Testis (tissue), 3 donors: ENCODE measurements around the gene PTPRK. TPM values are rescaled to one million over a fixed set of nuclear protein-coding genes. Genes with fewer than 3 reads are reported as not detected.

Experiments
- DNase-seq: peaks from one replicate; pipeline ENCODE4 v3.0.0-alpha.2; 2019
- H3K27ac ChIP-seq, 2 donors: fragments of 200-600 bp; sonication (generic); one replicate each; pipeline ENCODE4 v1.5.1; 2019
- H3K27me3 ChIP-seq: fragments of 200-600 bp; sonication (generic); one replicate; pipeline ENCODE4 v1.5.1; 2019
- H3K36me3 ChIP-seq: fragments of 200-600 bp; sonication (generic); one replicate; pipeline ENCODE4 v1.5.1; 2017; ENCODE audit warnings: low read depth; ENCODE audit errors: missing control alignments
- H3K4me1 ChIP-seq: fragments of 200-600 bp; sonication (generic); one replicate; pipeline ENCODE4 v1.5.1; 2019
- H3K4me3 ChIP-seq, 2 donors: fragments of 200-600 bp; sonication (generic); one replicate each; pipeline ENCODE4 v1.5.1; 2017 to 2019
- H3K9me3 ChIP-seq: fragments of 200-600 bp; sonication (generic); one replicate; pipeline ENCODE4 v1.5.1; 2017
- POLR2A ChIP-seq: fragments of 450-650 bp; IDR thresholded peaks from one replicate; pipeline ENCODE4 v1.6.1; 2017; ENCODE audit warnings: antibody characterized with exemption, mild to moderate bottlenecking, moderate library complexity
- WGBS, 2 donors: methylation state at CpG; one replicate each; pipeline ENCODE4 v1.1.5; 2018; 5-methylcytosine and 5-hydroxymethylcytosine counted together
- intact Hi-C: fragments of 100-400 bp; cut with DNase I; formaldehyde crosslinking; loops from one replicate; pipeline ENCODE4 v1.15.1; 2023; ENCODE audit warnings: low total_unique reads
- polyA plus RNA-seq: library from polyadenylated mRNA; stranded (reverse); fragments of 350-450 nt; fragmentation: Illumina TruSeq; extraction: RNeasy Lipid Tissue Mini Kit (QIAGEN cat#74804); gene quantifications from one replicate; pipeline ENCODE4 v1.2.3, GENCODE V29; 2014; ENCODE audit warnings: low read depth, low replicate concordance; ENCODE audit not compliant: insufficient read depth
- total RNA-seq, 2 donors: library from RNA; depleted of rRNA; stranded (reverse); fragments of >200 nt; gene quantifications; one replicate each; pipeline ENCODE4 v1.2.3, GENCODE V29; 2016
- TF ChIP-seq, protein P1 (sequence below), 3 experiments: fragments of 450-650 bp in 2 of 3; fragments of 200-600 bp in 1 of 3; sonication (generic) in 1 of 3; IDR thresholded peaks; one replicate each; pipeline ENCODE4 v1.5.1; 2016 to 2019; ENCODE audit warnings: antibody characterized with exemption in 3 of 3, mild to moderate bottlenecking in 2 of 3, moderate library complexity in 1 of 3

The PTPRK gene
- total and polyA plus RNA-seq, 3 donors from 2014 or later, result 9.1 to 13.3 (median 12.5) TPM

- H3K27ac ChIP-seq, result no peak overlapping the region
- no peaks in the 10 kb centered on the region for H3K36me3 ChIP-seq
- DNase-seq, result no peak
- no peaks in the 10 kb centered on the region for H3K9me3 ChIP-seq
- no peak overlapping the region for H3K4me3 ChIP-seq
- TF ChIP-seq POLR2A, result no peak
- TF ChIP-seq, protein P1, sequence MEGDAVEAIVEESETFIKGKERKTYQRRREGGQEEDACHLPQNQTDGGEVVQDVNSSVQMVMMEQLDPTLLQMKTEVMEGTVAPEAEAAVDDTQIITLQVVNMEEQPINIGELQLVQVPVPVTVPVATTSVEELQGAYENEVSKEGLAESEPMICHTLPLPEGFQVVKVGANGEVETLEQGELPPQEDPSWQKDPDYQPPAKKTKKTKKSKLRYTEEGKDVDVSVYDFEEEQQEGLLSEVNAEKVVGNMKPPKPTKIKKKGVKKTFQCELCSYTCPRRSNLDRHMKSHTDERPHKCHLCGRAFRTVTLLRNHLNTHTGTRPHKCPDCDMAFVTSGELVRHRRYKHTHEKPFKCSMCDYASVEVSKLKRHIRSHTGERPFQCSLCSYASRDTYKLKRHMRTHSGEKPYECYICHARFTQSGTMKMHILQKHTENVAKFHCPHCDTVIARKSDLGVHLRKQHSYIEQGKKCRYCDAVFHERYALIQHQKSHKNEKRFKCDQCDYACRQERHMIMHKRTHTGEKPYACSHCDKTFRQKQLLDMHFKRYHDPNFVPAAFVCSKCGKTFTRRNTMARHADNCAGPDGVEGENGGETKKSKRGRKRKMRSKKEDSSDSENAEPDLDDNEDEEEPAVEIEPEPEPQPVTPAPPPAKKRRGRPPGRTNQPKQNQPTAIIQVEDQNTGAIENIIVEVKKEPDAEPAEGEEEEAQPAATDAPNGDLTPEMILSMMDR (IDR thresholded peaks at IDR 0.05), result no peak
- intact Hi-C loops, result no loop called here
- H3K4me1 ChIP-seq, result no peaks in the 10 kb centered on the region
- 85 to 87% methylated on average over 5 of the region's 5 CpGs for WGBS, 2 donors
- H3K27me3 ChIP-seq, result no peaks in the 10 kb centered on the region
Observed at GRCh38 chr6:128483472-128484135, 36.8 kb downstream of the PTPRK start.

DNA sequence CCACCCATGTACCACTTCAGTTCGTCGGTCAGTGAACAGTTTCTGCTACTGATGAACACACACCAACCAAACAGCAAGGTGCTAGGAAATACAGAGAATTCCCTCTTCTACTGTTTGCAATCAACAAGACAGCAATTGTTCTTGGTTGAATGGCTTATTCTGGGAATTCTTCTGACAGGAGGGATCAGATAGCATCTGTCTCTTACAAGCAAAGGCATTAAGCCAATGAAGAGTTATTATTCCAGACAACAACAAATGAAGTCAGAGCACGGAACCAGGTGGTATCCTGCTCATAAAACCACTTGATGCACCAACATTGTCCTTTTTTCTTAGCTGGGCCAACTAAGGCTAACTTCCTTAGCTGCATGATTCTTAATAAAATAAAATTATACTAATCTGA, 37.8 kb downstream of the PTPRK start:
- H3K36me3 ChIP-seq, result no peaks in the 10 kb centered on the region
- no peak overlapping the region for H3K27ac ChIP-seq
- DNase-seq, result no peak
- H3K4me3 ChIP-seq, result no peak overlapping the region
- intact Hi-C loops, result no loop called here
- no peaks in the 10 kb centered on the region for H3K27me3 ChIP-seq
- no peaks in the 10 kb centered on the region for H3K4me1 ChIP-seq
- 82 to 90% methylated on average over 3 of the region's 3 CpGs for WGBS, 2 donors
- no peaks in the 10 kb centered on the region for H3K9me3 ChIP-seq
- TF ChIP-seq, protein P1 (IDR thresholded peaks at IDR 0.05), result no peak
- TF ChIP-seq POLR2A, result no peak

- TF ChIP-seq, protein P1 (IDR thresholded peaks at IDR 0.05), result no peak
- no peak for TF ChIP-seq POLR2A
- Histone ChIP-seq H3K9me3 (no peaks in the 10 kb centered on the region), H3K4me1 (no peaks in the 10 kb centered on the region), H3K36me3 (no peaks in the 10 kb centered on the region), H3K27ac (no peak overlapping the region), H3K27me3 (no peaks in the 10 kb centered on the region), H3K4me3 (no peak overlapping the region)
- 89 to 92% methylated on average over 4 of the region's 4 CpGs for WGBS, 2 donors
- DNase-seq, result no peak
- intact Hi-C loops, result no loop called here
Observed at GRCh38 chr6:128479991-128480390, 40.4 kb downstream of the PTPRK start.

- no peak for DNase-seq
- Histone ChIP-seq H3K9me3 (no peaks in the 10 kb centered on the region), H3K4me3 (no peak overlapping the region), H3K36me3 (no peaks in the 10 kb centered on the region), H3K27ac (no peak overlapping the region), H3K27me3 (no peaks in the 10 kb centered on the region), H3K4me1 (no peaks in the 10 kb centered on the region)
- 95 to 96% methylated on average over 2 of the region's 2 CpGs for WGBS, 2 donors
- intact Hi-C loops, result no loop called here
- TF ChIP-seq POLR2A, result no peak
- TF ChIP-seq, protein P1 (IDR thresholded peaks at IDR 0.05), result no peak
Observed at GRCh38 chr6:128479048-128479666, 41.2 kb downstream of the PTPRK start.
